HL-60 (cell line): ENCODE results near the gene MDGA2.

Experiments used
- CTCF ChIP-seq: IDR thresholded peaks from one replicate; pipeline ENCODE4 v1.5.1; 2011; ENCODE audit warnings: low read length, control low read depth, inconsistent platforms; ENCODE audit not compliant: insufficient read depth
- GABPA ChIP-seq: IDR thresholded peaks from 2 replicates; pipeline ENCODE4 v1.6.1; 2012; ENCODE audit warnings: low read depth
- POLR2AphosphoS5 ChIP-seq: IDR thresholded peaks from 2 replicates; pipeline ENCODE4 v1.6.1; 2012; ENCODE audit warnings: low read depth
- SPI1 ChIP-seq: IDR thresholded peaks from 2 replicates; pipeline ENCODE4 v1.6.1; 2012; ENCODE audit warnings: low read depth, mild to moderate bottlenecking, borderline replicate concordance
- TF ChIP-seq, protein P1 (sequence below): IDR thresholded peaks from 2 replicates; pipeline ENCODE4 v1.6.1; 2012; ENCODE audit warnings: low read depth; ENCODE audit not compliant: insufficient replicate concordance

GRCh38 chr14:47720281-47720680 is 44.9 kb upstream of the MDGA2 start:
- TF ChIP-seq CTCF (no peak), POLR2AphosphoS5 (no peak), GABPA (no peak), SPI1 (no peak)
- TF ChIP-seq, protein P1, sequence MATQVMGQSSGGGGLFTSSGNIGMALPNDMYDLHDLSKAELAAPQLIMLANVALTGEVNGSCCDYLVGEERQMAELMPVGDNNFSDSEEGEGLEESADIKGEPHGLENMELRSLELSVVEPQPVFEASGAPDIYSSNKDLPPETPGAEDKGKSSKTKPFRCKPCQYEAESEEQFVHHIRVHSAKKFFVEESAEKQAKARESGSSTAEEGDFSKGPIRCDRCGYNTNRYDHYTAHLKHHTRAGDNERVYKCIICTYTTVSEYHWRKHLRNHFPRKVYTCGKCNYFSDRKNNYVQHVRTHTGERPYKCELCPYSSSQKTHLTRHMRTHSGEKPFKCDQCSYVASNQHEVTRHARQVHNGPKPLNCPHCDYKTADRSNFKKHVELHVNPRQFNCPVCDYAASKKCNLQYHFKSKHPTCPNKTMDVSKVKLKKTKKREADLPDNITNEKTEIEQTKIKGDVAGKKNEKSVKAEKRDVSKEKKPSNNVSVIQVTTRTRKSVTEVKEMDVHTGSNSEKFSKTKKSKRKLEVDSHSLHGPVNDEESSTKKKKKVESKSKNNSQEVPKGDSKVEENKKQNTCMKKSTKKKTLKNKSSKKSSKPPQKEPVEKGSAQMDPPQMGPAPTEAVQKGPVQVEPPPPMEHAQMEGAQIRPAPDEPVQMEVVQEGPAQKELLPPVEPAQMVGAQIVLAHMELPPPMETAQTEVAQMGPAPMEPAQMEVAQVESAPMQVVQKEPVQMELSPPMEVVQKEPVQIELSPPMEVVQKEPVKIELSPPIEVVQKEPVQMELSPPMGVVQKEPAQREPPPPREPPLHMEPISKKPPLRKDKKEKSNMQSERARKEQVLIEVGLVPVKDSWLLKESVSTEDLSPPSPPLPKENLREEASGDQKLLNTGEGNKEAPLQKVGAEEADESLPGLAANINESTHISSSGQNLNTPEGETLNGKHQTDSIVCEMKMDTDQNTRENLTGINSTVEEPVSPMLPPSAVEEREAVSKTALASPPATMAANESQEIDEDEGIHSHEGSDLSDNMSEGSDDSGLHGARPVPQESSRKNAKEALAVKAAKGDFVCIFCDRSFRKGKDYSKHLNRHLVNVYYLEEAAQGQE, result no peak
